GM18505 (cell line): ENCODE results near the gene NFATC2.

ENCODE experiments used
- ATAC-seq: cut with Tn5 transposase; IDR thresholded peaks from one replicate; pipeline ENCODE4 v1.9.1; 2021; ENCODE audit not compliant: unreplicated experiment
- POLR2A ChIP-seq: IDR thresholded peaks from 4 replicates; pipeline ENCODE4 v1.6.1; 2011; ENCODE audit warnings: borderline replicate concordance; ENCODE audit not compliant: insufficient read depth, insufficient read length; ENCODE audit errors: extremely low read depth

The NFATC2 gene

DNA sequence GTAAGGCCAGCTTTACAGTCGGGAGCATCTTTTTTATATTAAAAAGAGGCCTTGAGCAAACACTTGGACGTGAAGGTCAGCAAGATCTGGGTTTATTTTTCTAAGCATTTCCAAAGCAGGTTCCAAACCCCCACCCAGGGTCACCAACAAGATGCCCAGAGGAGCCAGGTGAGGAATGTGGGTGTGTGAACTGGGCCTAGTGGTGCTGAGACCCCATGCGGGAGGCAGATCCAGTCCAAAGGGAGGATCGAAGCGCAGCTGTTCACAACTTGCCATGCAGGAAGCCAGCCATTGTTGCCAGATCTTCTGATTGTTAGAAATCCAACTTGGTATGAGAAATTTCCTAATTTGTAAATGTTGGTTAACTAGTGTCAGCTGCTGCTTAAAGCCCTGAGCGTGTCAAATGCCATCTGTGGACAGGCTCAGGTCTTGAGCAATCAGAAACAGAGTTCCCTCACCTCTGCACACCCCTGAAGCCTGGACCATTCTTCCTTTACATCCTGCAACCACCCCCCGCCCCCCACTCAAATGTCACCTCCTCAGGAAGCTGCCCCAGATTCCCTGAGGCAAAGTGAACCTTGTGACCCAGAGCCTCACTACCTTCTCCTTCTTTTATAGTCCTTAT lies 46.5 kb downstream of the NFATC2 start:
- no peak for TF ChIP-seq POLR2A
- ATAC-seq: no peak

DNA sequence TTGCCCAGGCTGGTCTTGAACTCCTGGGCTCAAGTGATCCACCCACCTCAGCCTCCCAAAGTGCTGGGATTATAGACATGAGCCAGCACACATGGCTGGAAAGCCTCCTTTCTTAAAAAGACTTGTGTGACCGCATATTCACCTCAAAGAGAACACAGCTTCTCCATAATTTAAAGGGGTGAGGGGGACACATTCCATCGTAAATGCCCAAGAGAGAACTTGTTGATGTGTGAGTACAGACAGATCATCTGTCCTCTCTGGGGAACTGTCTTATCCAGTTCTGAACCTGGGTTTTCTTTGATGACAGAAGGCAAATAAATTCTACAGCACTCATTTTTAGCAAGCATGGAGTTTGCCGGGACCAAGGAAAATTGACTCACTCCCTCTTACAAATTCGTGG lies 47.2 kb downstream of the NFATC2 start:
- TF ChIP-seq POLR2A: no peak
- ATAC-seq: no peak

DNA sequence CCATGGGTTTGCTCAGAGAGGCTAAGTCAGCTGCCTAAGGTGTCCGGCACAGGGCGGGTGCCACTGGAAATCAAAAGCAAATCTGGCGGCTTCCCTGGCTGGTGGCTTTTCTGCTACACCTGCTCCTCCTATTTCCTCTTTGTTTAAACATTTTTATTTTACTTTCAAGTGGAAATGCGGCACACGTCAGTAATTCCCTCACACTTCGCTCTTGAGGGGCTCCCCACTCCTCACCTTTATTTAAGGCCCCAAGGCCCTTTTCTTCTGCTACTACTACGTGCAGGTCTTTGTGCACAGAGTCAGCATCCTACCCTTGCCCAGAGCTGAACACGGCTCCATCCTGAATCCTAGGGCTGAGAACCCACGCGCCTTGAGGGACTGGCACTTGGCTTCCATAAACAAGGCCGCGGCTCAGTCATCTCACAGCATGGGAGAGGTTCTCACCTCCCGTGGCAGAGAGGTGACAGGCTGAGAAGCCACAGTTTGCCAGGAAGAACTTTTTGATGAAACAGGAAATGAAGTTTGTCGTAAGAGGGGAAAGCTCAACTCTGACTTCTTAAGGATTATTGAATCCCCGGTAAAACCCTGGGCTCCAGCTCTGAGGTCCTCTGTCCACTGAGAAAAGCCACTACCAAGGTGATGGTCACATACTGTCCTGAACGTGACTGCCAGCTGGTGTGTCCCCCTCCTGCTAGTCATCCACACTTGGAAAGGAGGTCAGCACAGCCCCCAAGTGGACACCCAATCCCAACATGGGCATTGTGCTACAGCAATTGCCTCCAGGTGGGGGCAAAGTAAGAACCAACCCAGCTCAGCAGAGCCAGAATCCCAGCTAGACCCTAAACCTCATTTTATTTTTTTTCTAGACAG lies 48.0 kb downstream of the NFATC2 start:
- ATAC-seq: no peak
- TF ChIP-seq POLR2A: no peak

DNA sequence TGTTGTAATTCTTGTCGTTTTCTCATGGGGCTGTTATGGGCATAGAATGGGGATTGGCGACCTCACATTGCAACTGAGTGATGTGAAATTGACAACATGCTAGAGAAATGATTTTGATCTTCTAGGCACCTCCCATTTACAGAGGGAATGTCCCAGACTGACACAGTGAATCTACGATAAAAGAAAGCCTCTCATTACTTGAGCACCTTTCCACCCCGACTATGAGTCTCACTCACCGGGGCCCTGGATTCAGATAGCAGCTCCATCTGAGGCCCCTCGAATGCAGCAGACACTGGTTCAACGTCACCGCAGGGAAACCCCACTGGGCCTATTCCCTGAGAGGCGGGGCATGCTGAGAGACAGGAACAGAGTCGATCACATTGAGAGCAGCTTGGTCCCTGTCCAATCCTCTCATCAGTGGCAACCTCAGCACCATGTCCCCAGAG lies 49.1 kb downstream of the NFATC2 start:
- no peak for TF ChIP-seq POLR2A
- no peak for ATAC-seq

DNA sequence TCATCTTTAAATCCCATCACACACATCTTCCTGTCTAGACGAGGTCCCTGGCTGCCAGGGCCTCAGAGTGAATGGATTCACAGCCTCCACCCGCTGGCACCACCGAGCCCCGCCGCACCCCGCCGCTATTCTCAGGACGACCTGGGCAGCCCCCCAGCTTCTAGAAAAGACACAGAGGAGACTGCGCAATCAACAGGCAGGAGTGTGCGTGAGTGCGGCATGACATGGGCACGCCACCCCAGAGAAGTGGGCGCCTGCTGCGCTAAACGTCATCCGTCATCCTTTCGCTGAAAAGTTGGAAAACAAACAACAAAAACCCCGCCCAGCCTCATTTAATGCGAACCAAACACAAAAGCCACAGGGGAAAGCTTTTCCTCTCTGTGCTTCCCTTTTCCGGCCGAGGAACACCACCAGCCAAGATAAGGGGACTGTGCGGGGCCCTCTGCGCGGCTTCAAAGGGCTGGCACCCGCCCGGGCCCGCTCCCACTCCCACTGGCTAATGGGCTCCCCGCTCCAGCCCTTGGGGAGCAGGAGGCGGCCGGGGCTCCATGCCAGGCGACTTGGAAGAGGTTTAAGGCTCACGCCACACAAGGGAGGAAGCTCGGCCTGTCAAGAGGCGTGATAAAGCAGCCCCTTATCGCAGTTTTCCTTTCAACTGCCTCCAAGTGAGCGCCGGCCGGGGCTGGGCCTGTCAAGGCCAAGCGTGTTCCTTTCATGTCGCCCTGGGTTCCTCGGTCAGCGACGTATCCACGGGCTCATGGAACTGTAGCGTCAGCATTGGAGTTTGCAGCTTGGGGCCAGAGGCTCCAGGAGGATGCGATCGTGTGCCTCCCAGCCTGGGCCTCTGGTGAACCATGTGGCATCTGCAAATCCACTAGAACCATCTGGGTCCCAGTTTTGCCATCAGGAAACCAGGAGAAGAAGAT lies 50.1 kb downstream of the NFATC2 start:
- ATAC-seq: no peak
- no peak for TF ChIP-seq POLR2A

DNA sequence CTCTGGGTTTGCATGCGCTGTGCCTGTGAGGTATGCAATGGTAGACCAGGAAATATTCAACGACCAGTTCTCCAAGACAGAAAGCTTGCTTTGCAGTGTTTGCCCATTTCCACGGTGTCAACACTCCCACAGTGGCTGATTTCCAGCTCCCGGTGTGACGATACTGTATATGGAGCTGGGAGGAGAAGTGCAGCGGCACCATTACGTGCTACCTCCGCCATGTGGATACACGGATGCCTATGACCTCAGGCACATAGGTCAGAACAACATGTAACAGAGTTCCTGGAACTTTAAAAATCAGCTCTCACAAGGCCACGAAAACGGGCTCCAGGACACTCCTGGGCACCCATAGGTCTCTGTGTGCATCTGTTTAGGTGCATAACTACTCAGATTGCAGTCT lies 51.1 kb downstream of the NFATC2 start:
- ATAC-seq: no peak
- TF ChIP-seq POLR2A: no peak

DNA sequence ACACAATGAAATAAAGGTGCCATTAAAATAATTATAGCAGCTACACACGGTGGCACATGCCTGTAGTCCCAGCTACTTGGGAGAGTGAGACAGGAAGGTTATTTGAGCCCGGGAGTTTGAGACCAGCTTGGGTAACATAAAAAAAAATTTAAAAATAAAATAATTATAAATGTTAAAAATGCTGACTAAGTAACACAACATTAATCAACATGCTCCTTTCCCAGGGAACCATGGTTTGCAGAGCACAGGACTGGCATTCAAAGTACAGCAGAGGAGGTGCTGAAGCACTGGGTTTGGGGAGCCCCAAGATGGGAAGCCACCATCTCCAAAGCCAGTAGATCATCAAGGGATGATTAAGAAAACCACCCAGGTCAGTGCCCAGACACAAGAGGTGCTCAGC lies 51.9 kb downstream of the NFATC2 start:
- TF ChIP-seq POLR2A: no peak
- no peak for ATAC-seq

DNA sequence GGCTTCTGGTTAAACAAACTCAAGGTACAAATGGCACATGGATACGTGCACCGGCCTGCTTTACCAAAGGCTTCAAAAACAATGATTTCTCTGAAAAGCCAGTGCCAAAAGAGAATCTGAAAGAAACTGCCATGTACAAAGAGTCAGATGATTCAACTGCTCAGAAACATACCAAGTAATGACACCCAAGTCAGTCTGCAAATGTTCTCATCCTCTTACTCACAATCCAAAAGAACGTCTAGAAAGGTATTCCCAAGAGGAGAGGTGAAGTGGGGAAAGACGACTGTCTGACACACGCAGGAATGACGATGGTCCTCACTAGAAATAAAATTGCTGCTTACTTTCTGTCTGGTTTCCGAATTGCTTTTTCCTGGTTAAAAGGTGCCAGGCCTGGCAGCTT lies 52.9 kb downstream of the NFATC2 start:
- ATAC-seq: no peak
- TF ChIP-seq POLR2A: no peak

DNA sequence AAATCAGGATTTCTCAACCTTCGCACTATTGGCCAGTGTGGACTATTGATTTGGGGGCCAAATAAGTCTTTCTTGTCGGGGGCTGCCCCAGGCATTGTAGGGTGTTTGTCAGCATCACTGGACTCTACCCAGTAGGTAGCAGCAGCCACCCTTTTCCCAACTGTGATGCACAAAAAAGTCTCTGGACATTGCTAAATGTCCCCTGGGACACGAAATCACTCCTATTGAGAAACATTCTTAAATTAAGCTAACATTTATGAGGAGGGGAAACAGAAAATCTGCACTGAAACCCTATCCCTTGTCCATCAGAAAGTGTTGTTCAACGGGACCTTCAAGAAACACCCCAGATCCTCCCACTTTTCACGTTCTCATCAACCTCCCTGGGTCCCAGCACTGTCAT lies 54.2 kb downstream of the NFATC2 start:
- no peak for TF ChIP-seq POLR2A
- no peak for ATAC-seq

DNA sequence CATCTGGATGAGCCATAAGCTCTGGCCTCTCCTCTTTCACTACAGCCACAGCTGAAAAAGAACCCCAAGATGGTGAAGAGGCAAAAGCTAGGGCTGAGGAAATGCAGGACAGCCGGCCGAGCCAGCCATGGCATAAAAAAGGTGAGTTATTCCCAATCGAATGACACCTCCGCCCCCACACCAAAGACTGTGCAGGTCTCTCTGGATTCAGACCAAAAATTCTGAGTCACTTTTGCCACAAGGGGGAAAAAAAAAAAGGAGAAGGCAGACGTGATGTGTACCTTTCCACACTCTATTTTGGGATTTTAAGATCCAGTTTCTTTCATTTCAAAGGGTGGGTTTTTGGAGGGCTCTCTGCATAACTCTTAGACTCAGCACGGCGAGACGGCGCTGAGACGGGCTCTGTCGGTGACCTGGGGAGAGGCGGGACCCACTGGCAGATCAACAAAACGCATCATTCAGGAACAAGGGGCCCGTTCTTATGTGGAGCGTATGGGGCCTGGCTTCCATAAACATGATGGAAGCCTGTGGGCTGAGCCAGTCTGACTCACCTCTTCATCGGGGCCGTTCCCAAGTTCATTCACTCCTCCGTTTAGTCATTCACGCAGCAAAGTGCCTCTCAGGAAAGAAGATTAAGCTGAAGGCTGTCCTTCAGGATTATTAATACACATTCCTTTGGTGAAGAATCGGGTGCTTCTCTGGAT lies 54.8 kb downstream of the NFATC2 start:
- no peak for TF ChIP-seq POLR2A
- no peak for ATAC-seq

DNA sequence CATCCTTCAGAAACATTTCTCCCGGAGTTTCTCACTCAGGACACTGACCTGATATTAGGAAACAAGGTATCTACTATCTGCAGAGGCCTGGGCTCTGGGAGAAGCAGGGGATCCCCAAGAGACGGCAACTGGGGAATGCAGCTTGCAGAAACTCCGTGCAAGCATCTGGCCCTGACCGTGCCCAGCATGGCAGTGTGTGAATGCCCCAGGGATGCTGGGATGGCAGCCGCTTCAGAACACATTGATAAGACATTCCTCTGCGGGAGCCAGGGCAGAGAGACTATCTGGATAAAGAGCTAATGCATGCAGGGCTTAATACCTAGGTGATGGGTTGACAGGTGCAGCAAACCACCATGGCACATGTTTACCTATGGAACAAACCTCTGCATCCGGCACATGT lies 55.4 kb downstream of the NFATC2 start:
- TF ChIP-seq POLR2A: no peak
- ATAC-seq: no peak

DNA sequence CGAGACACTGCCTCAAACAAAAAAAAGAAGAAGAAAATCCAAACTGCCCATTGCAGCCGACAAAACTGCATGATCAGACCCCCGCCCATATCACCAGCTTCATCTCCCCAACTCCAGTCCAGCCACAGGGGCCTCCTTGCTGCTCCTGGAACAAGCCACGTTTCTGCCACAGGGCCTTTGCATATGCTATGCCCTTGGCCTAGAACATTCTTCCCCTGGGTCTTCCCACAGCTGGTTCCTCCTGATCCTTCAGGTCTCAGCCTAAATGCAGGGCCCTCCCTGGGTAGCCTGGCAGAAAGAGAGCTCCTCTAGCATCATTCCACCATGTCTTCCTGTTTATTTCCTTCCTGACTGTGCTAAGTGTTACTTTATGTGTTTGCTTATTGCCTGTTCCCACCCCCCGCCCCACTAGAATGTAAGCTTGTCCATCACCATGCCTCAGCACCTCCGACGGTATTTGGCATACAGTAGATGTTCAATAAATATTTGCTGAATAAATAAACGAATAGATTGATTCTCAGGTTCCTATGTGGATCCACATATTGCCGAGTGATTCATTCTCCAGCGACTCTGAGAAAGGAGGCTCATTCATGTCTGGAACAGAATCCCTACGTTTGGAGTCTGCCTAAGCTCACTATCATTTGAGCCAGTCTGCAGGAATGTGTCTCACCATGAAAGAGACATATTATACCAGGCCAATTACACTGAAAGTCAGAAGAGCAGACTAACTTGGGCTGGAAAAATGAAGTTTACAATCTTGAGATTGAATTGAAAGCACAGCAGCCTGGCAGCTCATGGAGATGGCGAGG lies 56.1 kb downstream of the NFATC2 start:
- no peak for ATAC-seq
- no peak for TF ChIP-seq POLR2A
